NCI-H1092 treated with DMSO at 0.1 percent for 48 hours (cell line): ENCODE data around the gene ZMYND8.
A peak's percentile ranks its signal among the peaks of the same experiment; 100 is the strongest.
"Not testable (repeated sequence)": the region's sequence is repeated elsewhere in the genome, so short reads cannot be mapped to it uniquely, and the experiment has no call there.

Source experiments
- DNase-seq: peaks from one replicate; lab custom pipeline; 2025; lab: John Stamatoyannopoulos, UW

ZMYND8 gene

DNA sequence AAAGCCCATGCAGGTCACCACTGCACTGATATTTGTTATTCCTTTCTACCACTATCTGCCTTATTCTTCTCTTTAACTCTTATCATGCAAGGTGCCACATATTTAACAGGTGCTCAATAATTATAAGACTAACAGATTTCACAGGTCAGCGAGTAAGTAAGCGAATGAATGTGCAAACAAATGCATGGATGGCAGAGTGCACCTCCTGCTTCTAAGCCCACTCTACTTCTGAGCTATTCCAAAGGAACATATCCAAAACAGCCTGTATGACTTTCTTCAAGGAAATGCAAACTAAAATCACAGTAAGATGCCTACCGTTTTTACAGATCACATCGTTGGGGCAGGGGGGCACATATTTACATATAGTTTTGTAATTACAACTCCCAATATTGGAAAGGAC, 71.3 kb downstream of the ZMYND8 start:
- DNase-seq: no peak

DNA sequence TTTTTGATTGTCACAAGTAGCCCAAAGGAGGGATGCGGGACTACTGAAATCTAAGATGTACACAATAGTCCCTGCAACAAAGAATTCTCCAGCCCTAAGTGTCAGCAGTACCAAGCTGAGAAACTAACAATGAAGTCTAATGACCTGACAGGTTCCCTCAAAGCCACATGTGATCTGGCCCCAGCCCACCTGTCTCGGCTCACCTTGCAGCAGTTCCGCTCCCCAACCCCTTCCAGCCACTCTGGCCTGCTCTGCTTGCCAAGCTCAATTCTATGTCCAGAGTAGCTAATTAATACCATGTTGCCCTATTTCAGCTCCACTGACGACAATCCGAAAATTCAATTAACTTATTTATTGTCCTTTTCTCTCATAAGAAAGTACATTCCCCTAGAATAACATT, 72.1 kb downstream of the ZMYND8 start:
- DNase-seq: no peak

DNA sequence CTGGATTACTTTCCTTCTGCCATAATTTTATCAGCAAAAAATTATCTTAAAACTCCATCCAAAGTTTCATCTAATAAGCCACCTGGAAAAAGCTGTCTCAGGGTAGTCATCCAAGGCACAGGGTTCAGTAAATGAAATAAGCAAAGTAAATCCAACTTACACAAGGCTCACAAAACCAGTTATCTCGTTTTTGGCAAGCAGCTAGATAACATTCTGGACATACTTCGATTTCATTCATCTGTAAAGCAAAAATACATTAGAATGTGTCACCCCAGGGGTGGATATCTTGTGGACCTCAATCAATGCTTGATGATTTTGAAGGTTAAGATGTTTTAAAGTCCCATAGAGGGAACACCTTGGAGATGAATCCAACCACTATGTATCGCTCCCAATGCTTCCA, 73.1 kb downstream of the ZMYND8 start:
- DNase-seq: no peak

DNA sequence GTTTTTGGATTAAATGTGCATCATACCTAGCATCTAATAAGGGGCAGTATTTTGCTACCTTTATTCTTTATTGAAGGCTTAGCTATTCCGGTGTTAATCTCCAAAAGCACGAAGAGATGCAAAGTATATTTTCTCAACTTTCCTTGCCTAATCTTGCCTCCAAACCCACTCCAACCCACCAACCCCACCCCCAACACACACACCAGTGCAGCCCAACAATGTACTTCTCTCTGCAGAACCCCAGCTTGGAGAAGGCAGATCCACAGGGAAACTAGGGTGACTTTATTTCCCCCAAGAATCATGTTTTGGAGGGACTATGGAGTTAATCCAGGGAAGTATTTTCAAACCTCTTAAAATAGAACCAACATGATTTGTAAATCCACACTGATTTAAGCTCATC, 73.6 kb downstream of the ZMYND8 start:
- DNase-seq: no peak

DNA sequence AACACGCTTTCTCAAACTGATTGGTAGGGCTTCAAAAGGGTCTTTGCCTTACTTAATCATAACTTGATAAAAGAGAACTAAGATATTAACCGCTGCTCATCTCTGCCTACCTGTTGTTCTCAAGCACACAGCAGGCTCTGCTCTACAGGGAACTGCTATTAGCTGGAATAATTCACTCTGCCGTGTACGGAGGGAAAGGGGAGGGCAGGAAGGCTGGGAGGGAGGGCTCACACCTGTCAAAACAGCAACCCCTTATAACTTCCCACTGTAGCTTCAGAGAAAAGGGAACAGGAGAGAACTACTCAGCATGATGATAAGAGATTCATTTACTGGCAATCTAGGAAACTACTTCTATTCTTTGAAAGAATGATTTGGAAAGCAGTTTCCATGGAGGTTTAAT, 75.1 kb downstream of the ZMYND8 start:
- DNase-seq: no peak

DNA sequence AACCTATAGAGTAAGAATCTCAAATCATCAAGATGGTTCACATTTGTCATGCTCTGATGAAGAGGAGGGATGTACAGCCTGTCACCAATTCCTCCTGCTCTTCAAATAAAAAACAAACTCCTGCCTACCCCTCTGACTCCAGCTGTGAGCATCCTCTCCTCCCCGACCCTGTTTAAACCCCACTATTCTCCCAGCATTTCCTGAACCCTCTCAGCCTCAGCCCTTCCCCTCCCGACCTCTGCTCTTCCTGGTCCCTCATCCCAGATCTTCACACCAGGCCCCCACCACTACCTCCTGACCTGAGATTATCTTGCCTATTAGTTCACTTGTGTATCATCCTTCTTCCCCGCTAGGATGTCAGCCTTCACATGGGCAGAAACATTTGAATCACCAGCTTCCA, 75.8 kb downstream of the ZMYND8 start:
- no peak for DNase-seq

DNA sequence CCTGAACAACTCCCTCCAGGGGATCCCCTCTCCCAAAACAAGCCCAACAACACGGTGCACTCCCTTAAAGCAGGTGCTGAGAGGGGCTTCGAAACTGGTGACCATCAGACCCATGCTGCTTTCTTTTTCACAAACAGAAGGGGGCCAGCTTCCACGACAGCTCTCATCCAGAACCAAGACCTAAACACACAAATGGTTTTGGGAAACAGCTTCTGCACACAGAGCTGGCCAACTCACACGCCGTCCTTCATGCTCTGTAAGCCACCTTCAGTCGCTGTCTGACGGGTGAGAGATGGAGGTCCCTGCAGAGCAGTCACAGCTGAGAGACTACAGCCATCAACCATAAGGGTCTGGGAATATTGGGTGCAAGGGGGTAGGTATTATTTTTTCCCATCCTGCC, 76.3 kb downstream of the ZMYND8 start:
- no peak for DNase-seq

DNA sequence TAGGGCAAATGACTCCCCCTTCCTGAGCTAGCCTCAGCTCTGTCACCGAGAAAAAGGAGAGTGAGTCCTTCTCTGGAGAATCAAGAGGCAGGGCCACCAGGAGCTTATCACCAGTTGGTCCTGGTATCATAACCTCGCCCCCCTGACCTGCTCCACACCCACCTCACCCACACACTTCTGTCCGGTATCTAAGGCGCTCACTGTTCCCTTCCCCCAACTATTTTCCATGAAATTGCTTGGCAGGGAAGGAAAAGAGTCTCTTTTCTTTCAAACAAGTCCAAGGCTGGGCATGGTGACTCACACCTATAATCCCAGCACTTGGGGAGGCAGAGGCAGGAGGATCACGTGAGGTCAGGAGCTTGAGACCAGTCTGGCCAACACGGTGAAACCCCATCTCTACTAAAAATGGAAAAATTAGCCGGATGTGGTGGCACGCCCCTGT, 77.6 kb downstream of the ZMYND8 start:
- no peak for DNase-seq

DNA sequence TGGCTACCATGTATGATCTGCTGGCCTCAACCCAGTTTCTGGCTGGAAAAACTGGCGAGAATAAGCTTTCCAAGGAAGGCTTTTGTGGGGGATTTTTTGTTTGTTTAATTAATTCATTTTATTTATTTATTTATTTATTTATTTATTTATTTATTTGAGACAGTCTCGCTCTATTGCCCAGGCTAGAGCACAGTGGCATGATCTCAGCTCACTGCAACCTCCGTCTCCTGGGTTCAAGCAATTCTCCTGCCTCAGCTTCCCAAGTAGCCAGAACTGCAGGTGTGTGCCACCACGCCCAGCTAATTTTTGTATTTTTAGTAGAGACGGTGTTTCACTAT, 79.0 kb downstream of the ZMYND8 start:
- not testable (repeated sequence) for DNase-seq

DNA sequence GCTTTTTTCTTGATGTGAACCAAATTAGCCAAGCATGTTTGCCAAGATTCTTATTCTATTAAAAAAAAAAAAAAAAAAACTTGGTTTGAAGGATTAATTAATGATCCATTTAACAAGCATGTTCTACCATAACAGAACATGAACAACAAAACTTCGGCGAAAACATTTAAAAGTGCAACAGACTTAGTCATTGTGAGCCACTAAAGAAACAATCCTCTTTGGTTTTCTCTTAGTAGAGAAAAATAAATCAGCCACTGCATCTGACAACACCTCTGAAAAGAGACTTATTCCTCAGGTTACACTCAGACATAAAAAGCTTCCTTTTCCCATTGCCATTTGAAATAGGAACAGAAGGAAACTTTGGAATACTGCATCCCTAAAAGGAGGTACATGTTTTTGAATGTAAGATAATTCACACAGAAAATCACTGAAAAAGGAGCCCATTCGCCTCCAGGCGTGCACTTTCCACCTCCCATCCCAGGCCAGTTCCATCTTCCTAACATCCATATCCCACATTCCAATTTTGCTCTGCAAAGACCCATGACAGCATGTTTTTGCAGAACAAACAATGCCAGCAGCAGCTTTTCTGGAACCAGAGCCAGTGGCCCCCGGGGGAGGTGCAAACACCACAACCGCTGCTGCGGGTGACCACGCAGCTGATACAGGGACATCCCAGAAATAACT, 79.5 kb downstream of the ZMYND8 start:
- DNase-seq: no peak

DNA sequence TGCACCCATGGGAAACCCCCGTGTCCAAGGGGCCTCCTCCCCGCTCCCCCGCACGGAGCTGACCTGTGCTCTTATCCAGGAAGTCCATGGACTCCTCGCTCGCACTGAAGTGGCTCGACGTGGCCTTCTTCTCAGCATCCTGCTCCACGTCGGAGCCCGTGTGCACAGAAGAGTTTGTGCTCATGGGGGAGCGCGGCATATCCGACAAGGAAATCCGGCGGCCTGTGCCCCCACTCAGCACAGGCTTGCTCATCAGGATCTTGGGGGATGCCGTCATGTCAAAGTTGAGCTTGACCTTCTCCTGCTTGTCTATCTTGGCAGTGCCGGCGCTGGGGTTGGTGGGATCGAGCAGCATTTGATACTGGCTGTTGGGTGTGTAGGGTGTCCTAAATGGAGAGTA, 80.2 kb downstream of the ZMYND8 start:
- DNase-seq: no peak

DNA sequence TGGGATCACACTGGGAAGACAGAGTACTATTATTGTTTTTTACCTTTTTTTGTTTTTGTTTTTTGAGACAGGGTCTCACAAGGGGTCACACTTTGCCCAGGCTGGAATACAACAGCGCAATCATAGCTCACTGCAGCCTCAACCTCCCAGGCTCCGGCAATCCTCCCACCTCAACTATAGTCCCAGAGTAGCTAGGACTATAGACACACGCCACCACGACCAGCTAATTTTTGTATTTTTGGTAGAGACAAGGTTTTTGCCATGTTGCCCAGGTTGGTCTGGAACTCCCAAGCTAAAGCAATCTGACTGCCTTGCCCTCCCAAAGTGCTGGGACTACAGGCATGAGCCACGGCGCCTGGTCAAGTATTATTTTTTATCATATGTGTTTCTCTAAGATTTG, 81.0 kb downstream of the ZMYND8 start:
- no peak for DNase-seq

DNA sequence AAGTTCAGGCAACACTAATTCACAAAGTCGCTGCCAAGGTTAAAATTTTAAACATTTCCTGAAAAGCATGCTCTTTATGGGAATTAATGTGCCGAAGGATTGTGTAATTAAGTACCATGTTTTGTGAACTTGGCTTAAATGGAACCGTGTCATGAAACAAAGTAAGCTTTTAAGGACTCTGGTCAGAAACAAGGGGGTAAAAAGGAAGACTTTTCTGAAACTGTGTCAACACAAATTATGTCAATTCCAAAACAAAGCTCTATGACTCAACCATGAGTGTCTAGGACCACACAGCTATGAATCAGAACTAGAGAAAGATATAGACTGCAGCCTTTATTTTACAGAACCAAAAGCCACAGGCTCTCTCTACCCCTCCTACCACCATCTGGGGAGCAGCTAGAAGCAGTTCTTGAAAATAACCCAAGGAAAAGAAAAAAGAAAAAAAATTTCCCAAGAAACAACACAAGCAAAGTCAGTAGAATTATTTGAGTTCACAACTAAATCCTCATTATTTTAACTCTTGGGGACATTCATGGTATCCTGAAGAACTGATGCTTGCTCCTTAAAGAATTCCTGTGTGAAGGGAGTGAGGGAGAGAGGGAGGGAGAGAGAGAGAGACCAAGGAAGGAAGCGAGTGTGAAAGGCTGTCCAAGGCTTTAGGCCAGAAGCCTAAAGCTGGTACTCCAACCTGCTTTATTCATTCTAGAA, 81.9 kb downstream of the ZMYND8 start:
- DNase-seq: no peak

DNA sequence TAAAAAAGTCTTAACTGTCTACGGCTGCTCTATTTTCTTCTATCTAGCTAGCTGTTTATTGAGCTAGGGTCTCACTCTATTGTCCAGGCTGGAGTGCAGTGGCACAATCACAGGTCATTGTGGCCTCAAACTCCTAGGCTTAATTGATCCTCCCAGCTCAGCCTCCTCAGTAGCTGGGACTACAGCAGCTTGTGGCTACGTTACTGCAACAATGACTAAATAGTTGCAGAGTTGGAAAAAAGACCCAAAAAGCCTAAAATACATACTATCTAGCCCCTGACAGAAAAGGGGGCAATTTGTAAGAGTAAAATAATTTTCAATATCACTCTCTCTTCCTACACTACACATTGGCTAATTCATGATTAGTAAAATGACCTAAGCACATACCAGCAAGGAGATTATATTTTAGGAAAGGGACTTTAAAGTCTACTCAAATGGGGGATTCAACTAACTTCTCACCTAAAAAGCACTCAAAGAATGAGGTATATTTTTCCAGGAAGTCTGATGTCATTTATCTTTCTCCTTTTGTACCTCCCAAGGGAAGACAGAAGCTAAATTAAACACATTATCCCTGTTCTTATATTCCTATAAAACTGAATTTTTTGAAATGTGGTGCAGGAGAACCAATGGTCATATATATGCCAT, 82.8 kb downstream of the ZMYND8 start:
- DNase-seq: no peak

DNA sequence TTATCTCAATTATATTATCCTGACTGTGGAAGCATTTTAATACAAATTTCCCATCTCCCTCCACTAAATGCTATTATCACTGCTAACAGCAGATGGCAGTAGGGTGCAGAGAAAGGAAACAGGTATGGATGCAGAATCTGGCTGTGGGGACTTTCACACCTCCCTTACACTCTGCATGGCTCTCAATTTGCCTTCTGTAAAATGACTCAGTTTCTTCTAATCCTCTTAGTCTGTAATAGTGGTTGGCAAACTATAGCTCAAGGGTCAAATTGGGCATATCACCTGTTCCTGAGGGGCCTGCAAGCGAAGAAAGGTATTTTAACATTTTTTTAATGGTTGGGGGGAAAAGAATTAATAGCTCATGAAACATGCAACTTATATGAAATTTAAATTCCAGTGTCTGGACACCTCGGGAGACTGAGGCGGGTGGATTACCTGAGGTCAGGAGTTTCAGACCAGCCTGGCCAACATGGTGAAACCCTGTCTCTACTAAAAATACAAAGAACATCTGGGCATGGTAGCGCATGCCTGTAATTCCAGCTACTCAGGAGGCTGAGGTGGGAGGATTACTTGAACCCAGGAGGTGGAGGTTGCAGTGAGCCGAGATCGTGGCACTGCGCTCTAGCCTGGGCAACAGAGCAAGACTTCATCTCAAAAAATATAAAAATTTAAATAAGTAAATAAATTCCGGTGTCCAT, 83.5 kb downstream of the ZMYND8 start:
- DNase-seq: peak; percentile 69

DNA sequence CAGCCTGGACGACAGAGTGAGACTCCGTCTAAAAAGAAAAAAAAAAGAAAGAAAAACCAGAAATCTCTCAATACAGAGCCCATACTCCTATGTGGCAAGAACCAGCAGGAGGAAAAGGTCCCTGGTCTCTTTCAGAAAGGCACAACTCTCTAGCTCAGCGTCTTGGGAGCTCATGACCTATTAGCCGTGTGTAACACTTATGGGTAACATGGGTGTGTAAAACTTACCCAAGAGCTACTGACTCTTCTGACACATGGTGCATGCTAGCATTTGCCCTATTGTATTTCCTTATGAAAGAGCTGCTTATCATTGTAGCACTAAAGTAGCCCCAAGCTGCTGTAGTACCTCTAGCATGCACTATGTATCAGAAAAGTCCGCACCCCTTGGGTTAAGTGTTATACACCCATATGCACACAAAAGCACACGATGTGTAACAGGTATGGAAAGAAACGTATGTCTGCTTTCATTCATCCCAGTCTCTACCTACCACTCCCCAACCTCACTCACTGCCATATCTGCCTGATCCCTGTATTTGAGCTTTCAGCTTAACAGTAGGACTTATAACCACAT, 85.4 kb downstream of the ZMYND8 start:
- no peak for DNase-seq

DNA sequence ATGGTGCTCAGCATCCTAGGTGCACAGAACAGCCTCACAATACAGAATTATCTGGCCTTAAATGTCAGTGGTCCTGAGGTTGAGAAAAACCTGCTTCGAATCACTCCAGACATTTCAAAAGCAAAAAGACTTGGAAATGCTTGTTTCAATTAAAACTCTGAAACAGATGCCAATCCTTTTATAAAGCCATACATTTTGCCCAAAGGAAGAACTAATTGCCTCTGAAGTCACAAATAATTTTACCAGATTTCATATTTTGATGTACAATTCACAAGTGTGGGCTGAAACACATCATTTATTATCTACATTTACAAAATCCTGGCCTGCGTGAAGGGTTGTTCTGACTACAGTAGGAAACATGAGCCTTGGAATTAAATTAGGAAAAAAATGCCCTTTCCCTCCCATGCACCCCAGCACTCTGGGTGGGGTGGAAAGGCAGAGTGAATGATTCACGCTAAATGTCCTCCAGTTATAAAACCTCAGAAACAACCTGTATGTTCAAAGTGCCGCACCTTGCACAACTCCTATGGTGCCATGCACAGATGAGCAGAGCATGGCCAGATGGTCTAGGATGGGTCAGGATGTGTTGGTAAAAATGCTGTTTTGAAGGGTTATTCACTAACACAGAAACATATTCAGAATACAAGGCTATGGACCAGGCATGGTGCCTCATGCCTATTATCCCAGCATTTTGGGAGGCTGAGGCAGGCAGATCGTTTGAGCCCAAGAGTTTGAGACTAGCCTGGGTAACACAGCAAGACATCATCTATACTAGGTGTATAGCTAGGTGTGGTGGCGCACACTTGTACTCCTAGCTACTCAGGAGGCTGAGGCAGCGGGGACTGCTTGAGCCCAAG, 87.0 kb downstream of the ZMYND8 start:
- no peak for DNase-seq

DNA sequence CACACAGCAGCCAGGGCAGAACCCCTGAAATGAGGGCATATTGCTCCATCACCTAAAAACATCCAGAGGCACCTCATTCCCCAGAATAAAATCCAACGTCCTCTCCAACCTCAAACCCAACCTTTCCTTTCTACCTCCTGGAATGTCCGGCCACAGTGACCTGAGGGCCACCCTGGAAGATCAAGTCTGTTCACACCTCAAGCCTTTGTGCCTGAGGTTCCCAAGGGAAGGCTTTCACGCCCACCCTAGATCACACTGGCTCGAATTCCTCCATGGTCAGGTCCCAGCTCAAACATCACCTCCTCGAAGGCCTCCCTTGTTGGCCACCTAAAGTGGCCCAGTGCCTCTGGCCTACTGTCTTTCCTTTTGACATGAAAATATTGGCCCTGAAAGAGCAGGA, 88.9 kb downstream of the ZMYND8 start:
- DNase-seq: no peak

DNA sequence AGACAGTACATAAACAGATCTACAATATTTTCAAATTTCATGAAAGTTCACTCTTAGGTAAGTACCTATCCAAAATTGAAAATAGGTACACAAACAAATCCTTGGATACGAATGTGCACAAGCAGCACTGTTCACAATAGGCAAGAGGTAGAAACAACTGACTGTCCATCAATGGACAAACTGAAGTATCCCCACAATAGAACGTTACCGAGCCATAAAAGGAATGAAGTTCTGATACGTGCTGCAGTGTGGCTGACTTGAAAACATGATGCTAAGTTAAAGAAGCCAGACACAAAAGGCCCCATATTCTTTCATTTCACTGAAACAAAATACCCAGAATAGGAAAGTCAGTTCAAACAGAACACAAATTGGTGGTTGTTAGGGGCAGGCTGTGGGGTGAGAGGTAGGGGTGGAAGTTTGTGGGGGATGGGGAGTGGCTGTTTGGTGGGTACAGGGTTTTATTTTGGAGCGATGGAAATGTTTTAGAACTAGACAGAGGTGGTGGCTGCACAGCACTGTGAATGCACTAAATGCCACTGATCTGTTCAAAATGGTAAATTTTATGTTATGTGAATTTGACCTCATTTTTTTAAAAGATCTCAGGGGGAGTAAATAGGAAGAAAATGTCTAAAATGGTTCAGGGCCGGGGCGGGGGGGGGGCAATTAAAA, 89.5 kb downstream of the ZMYND8 start:
- DNase-seq: no peak

DNA sequence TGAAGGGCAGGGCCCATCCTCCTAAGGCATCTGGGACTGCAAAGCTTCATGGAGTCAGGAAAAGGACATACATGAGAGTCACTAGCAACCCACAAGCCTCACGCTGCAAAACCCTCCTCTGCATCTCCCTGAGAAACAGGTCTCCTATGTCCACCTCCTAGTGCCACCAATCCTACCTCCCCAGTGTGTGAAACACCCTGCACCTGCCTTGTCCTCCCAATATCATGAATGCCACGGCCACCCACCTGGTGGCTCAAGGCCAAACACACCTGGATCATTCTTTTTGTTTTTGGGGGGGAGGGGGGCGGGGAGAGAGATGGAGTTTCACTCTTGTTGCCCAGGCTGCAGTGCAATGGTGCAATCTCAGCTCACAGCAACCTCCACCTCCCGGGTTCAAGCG, 90.5 kb downstream of the ZMYND8 start:
- DNase-seq: no peak

DNA sequence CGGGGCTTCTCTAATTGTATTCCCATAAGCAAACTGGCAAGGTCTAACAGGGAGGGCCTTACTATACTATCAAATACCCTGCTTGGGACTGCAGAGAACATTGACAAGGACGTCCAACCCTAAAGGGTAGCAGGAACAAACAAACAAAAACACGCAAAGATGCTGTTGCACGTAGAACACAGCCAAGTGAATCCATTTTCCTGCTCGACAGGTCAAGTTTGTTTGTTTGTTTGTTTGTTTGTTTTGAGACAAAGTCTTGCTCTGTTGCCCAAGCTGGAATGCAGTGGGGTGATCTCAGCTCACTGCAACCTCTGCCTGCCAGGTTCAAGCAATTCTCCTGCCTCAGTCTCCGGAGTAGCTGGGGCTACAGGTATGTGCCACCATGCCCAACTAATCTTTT, 91.3 kb downstream of the ZMYND8 start:
- no peak for DNase-seq
